ENCODE data around the gene ARHGAP26.
A peak's percentile ranks its signal among the peaks of the same experiment; 100 is the strongest.

The ARHGAP26 gene

GRCh38 chr5:143056339-143056704, 286.1 kb downstream of the ARHGAP26 start:
- ChIA-PET CTCF (no interaction called here), POLR2A (ENCODE audit: low non-redundant PET) (no interaction called here)
- DNase-seq (ENCODE audit: low spot score), result no peak
- H3K27ac ChIP-seq, result no peak overlapping the region
- no peak for TF ChIP-seq CTCF (conservative IDR thresholded peaks at IDR 0.05; ENCODE audit: low read depth)

GRCh38 chr5:143056792-143057579, 286.8 kb downstream of the ARHGAP26 start:
- no peak for TF ChIP-seq CTCF (conservative IDR thresholded peaks at IDR 0.05; ENCODE audit: low read depth)
- ChIA-PET CTCF (interaction anchor here (0.6 kb wide), 1 partner anchor 49 kb away, joined by 3 read pairs; no protein-coding TSS in a partner anchor), POLR2A (ENCODE audit: low non-redundant PET) (no interaction called here)
- no peak overlapping the region for H3K27ac ChIP-seq
- DNase-seq (ENCODE audit: low spot score), result no peak

- no peak for DNase-seq (ENCODE audit: low spot score)
- ChIA-PET POLR2A (ENCODE audit: low non-redundant PET) (no interaction called here), CTCF (interaction anchor here (0.6 kb wide), 2 partner anchors 49 to 616 kb away, joined by 3 to 4 read pairs; no protein-coding TSS in a partner anchor)
- TF ChIP-seq CTCF (conservative IDR thresholded peaks at IDR 0.05; ENCODE audit: low read depth), result no peak
- H3K27ac ChIP-seq, result no peak overlapping the region
Observed at GRCh38 chr5:143057580-143057999, 287.4 kb downstream of the ARHGAP26 start.

- no peak for TF ChIP-seq CTCF (conservative IDR thresholded peaks at IDR 0.05; ENCODE audit: low read depth)
- H3K27ac ChIP-seq, result no peak overlapping the region
- CTCF ChIA-PET, result interaction anchor here (0.6 kb wide), 2 partner anchors 32 to 419 kb away, joined by 3 to 4 read pairs; no protein-coding TSS in a partner anchor
- no peak for DNase-seq (ENCODE audit: low spot score)
- POLR2A ChIA-PET (ENCODE audit: low non-redundant PET), result no interaction called here
Observed at GRCh38 chr5:143059355-143059754, 289.2 kb downstream of the ARHGAP26 start.

GRCh38 chr5:143059976-143060765, 290.0 kb downstream of the ARHGAP26 start:
- ChIA-PET CTCF (interaction anchor here (0.6 to 1.4 kb wide), 4 partner anchors 10 to 1122 kb away, joined by 3 to 6 read pairs (median 4); no protein-coding TSS in a partner anchor), POLR2A (ENCODE audit: low non-redundant PET) (no interaction called here)
- no peak for DNase-seq (ENCODE audit: low spot score)
- TF ChIP-seq CTCF (conservative IDR thresholded peaks at IDR 0.05; ENCODE audit: low read depth), result no peak
- H3K27ac ChIP-seq, result no peak overlapping the region

- no peak for TF ChIP-seq CTCF (conservative IDR thresholded peaks at IDR 0.05; ENCODE audit: low read depth)
- POLR2A ChIA-PET (ENCODE audit: low non-redundant PET), result interaction anchor here (0.6 kb wide), 1 partner anchor 58 kb away, joined by 4 read pairs; no protein-coding TSS in a partner anchor
- CTCF ChIA-PET, result interaction anchor here (1.4 kb wide), 1 partner anchor 17 kb away, joined by 6 read pairs; no protein-coding TSS in a partner anchor
- H3K27ac ChIP-seq, result no peak overlapping the region
- peak; percentile 95 for DNase-seq (ENCODE audit: low spot score)
Observed at GRCh38 chr5:143061161-143061945, 291.2 kb downstream of the ARHGAP26 start.
